PC-3 (cell line): Measurements from ENCODE around the gene CHD2. TPM values are rescaled to one million over a fixed set of nuclear protein-coding genes. Genes with fewer than 3 reads are reported as not detected.
A peak's percentile ranks its signal among the peaks of the same experiment; 100 is the strongest.

Experiments
- ATAC-seq: fragments of 200-7000 bp; cut with Tn5 transposase; 2 replicates; pipeline ENCODE4 v1.9.1; 2020; ENCODE audit warnings: mild to moderate bottlenecking, moderate library complexity
- BruUV-seq: library from RNA; stranded (reverse); fragments of 400-500 nt; replicated peaks from 2 replicates; lab custom pipeline; 2021; lab: Mats Ljungman, UMichigan
- CTCF ChIA-PET: fragments of 300-600 bp; sonication (Branson Sonifier 250); formaldehyde crosslinking; loops from one replicate; lab custom pipeline; 2022; ENCODE audit warnings: antibody characterized with exemption; lab: Charles Lee
- POLR2A ChIA-PET: fragments of 300-600 bp; sonication (Branson Sonifier 250); formaldehyde crosslinking; loops from one replicate; lab custom pipeline; 2022; ENCODE audit warnings: antibody characterized with exemption; ENCODE audit not compliant: unreplicated experiment; lab: Charles Lee
- DNase-seq: peaks from one replicate; pipeline ENCODE4 v3.0.0-alpha.2; 2015
- H2AFZ ChIP-seq: fragments of 300-600 bp; sonication (generic); 2 replicates; pipeline ENCODE4 v1.6.0; 2016; ENCODE audit warnings: antibody characterized with exemption, low read length
- H3F3A ChIP-seq: fragments of 300-600 bp; sonication (generic); one replicate; pipeline ENCODE4 v1.6.0; 2017; ENCODE audit warnings: antibody characterized with exemption, low read length, control low read depth, mild to moderate bottlenecking; ENCODE audit not compliant: unreplicated experiment
- H3K27ac ChIP-seq: fragments of 300-600 bp; sonication (generic); 2 replicates; pipeline ENCODE4 v1.5.1; 2016; ENCODE audit warnings: mild to moderate bottlenecking, low read length
- H3K27me3 ChIP-seq: fragments of 300-600 bp; sonication (generic); 2 replicates; pipeline ENCODE4 v1.6.1; 2016; ENCODE audit warnings: low read length, mixed read lengths
- H3K36me3 ChIP-seq: fragments of 300-600 bp; sonication (generic); 2 replicates; pipeline ENCODE4 v1.6.1; 2016; ENCODE audit warnings: low read depth, mixed run types, low read length, mixed read lengths
- H3K4me1 ChIP-seq: fragments of 300-600 bp; sonication (generic); 2 replicates; pipeline ENCODE4 v1.5.1; 2016; ENCODE audit warnings: low read length; ENCODE audit not compliant: insufficient read depth
- H3K4me2 ChIP-seq: fragments of 300-600 bp; sonication (generic); 2 replicates; pipeline ENCODE4 v1.6.0; 2016; ENCODE audit warnings: low read length
- H3K4me3 ChIP-seq: fragments of 300-600 bp; sonication (generic); 2 replicates; pipeline ENCODE4 v1.5.1; 2016; ENCODE audit warnings: mild to moderate bottlenecking, low read length, mixed read lengths
- H3K79me2 ChIP-seq: fragments of 300-600 bp; sonication (generic); 2 replicates; pipeline ENCODE4 v1.6.1; 2017; ENCODE audit warnings: low read length, mixed read lengths
- H3K9ac ChIP-seq: fragments of 300-600 bp; sonication (generic); 2 replicates; pipeline ENCODE4 v1.6.0; 2016; ENCODE audit warnings: mild to moderate bottlenecking, low read length
- H3K9me2 ChIP-seq: fragments of 300-600 bp; sonication (generic); replicated peaks from 2 replicates; pipeline ENCODE4 v1.6.1; 2016; ENCODE audit warnings: mixed run types, low read length, mixed read lengths
- H3K9me3 ChIP-seq: fragments of 300-600 bp; sonication (generic); 2 replicates; pipeline ENCODE4 v1.6.1; 2016; ENCODE audit warnings: low read length, mixed read lengths
- H4K20me1 ChIP-seq: fragments of 300-600 bp; sonication (generic); 2 replicates; pipeline ENCODE4 v1.6.1; 2016; ENCODE audit warnings: low read length, mixed read lengths
- EZH2 ChIP-seq: fragments of 300-600 bp; sonication (generic); IDR thresholded peaks from one replicate; pipeline ENCODE4 v1.6.1; 2017; ENCODE audit warnings: antibody characterized with exemption, mild to moderate bottlenecking, low read length; ENCODE audit not compliant: unreplicated experiment
- EZH2phosphoT487 ChIP-seq: fragments of 300-600 bp; sonication (generic); IDR thresholded peaks from 2 replicates; pipeline ENCODE4 v1.6.1; 2018; ENCODE audit warnings: mild to moderate bottlenecking, antibody characterized with exemption, low read length, borderline replicate concordance
- intact Hi-C: fragments of 100-400 bp; cut with micrococcal nuclease; formaldehyde crosslinking; loops from 2 replicates; pipeline ENCODE4 v1.9.0; 2023
- total RNA-seq: library from RNA; depleted of rRNA; stranded (reverse); fragments of >200 nt; gene quantifications from 2 replicates; pipeline ENCODE4 v1.2.3, GENCODE V29; 2014
- TF ChIP-seq, protein P1 (sequence below): fragments of 300-600 bp; sonication (generic); conservative IDR thresholded peaks from 2 replicates; pipeline ENCODE4 v1.5.1; 2017; ENCODE audit warnings: antibody characterized with exemption, low read depth, mild to moderate bottlenecking, low read length

The CHD2 gene
- total RNA-seq, 1 experiment from 2014 or later: 42.7 TPM

DNA sequence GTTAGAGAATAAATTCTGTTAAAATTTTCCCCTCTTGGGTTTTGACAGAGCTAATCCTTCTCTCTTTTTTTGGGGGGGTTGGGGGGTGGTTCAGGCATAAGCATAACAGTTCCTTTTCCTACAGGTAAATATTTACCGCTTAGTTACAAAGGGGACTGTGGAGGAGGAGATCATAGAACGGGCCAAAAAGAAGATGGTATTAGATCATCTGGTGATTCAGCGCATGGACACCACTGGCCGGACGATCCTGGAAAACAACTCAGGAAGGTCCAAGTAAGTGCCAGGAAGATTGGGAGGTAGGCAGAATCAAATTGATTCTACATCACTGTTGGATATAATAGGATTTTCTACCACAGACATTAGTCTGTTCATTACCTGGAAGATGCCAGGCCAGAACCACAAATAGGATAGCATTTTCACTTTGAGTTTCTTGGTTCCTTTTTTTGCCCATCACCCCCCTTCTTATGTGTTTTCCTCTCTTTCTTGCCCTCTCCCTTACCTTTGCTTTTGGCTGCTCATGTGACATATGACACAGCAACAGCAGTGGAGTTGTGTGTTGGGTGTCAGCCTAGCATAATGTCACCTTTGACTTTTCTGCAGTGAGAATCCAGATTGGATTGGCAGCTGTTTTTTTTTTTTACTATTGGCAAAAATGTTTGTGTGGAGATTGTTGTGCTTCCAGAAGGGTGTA, 79.0 kb downstream of the CHD2 start:
- TF ChIP-seq EZH2 (no peak), EZH2phosphoT487 (no peak)
- TF ChIP-seq, protein P1, sequence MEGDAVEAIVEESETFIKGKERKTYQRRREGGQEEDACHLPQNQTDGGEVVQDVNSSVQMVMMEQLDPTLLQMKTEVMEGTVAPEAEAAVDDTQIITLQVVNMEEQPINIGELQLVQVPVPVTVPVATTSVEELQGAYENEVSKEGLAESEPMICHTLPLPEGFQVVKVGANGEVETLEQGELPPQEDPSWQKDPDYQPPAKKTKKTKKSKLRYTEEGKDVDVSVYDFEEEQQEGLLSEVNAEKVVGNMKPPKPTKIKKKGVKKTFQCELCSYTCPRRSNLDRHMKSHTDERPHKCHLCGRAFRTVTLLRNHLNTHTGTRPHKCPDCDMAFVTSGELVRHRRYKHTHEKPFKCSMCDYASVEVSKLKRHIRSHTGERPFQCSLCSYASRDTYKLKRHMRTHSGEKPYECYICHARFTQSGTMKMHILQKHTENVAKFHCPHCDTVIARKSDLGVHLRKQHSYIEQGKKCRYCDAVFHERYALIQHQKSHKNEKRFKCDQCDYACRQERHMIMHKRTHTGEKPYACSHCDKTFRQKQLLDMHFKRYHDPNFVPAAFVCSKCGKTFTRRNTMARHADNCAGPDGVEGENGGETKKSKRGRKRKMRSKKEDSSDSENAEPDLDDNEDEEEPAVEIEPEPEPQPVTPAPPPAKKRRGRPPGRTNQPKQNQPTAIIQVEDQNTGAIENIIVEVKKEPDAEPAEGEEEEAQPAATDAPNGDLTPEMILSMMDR: no peak
- Histone ChIP-seq H3K9ac (peak overlapping the region; percentile 39), H3K4me2 (peak overlapping the region; percentile 53), H3F3A (peaks cover 19% of the 10 kb centered on the region), H2AFZ (no peak overlapping the region), H3K9me2 (no peaks in the 10 kb centered on the region), H3K4me1 (peaks cover 44% of the 10 kb centered on the region), H3K27ac (peak overlapping the region; percentile 98), H4K20me1 (no peaks in the 10 kb centered on the region), H3K27me3 (no peaks in the 10 kb centered on the region), H3K9me3 (no peaks in the 10 kb centered on the region), H3K4me3 (peak overlapping the region; percentile 17; the same call in 1 of the 2 replicates), H3K36me3 (peaks cover 57% of the 10 kb centered on the region), H3K79me2 (peaks cover 29% of the 10 kb centered on the region)
- CTCF ChIA-PET: no interaction called here
- POLR2A ChIA-PET: interaction anchor here (0.5 to 0.7 kb wide), 2 partner anchors 79 to 325 kb away, joined by 3 to 8 read pairs; partner anchors contain the start of gene CHD2
- DNase-seq: peak; percentile 80
- intact Hi-C loops: no loop called here
- BruUV-seq: no TSS peak
- peak; percentile 66 for ATAC-seq

DNA sequence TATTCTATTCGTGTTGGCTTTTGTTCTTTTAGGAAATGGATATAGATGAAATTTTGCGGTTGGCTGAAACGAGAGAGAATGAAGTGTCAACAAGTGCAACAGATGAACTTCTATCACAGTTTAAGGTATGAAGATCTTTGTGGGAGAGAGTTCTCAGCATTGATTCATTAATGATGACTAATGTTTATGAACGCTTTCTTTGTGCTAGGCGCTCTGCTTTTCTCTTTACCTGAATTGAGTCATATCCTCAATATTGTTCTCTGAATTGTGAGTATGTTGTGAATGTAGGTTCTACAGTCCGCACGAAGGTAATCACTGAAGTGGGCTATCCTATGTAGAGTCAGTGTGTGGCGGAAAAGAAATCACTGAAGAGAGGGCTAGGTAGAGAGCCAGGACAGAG, 81.2 kb downstream of the CHD2 start:
- Histone ChIP-seq H3K36me3 (peaks cover 58% of the 10 kb centered on the region), H3K9me2 (no peaks in the 10 kb centered on the region), H4K20me1 (no peaks in the 10 kb centered on the region), H3K4me2 (peak overlapping the region; percentile 79), H3K27me3 (no peaks in the 10 kb centered on the region), H3K4me3 (peak overlapping the region; percentile 54), H3K79me2 (peaks cover 25% of the 10 kb centered on the region), H3K9me3 (no peaks in the 10 kb centered on the region), H3K27ac (peak overlapping the region; percentile 98), H3K4me1 (peaks cover 44% of the 10 kb centered on the region), H2AFZ (no peak overlapping the region), H3F3A (peaks cover 19% of the 10 kb centered on the region), H3K9ac (peak overlapping the region; percentile 77)
- ATAC-seq: peak; percentile 83
- BruUV-seq: no TSS peak
- POLR2A ChIA-PET: no interaction called here
- TF ChIP-seq EZH2phosphoT487 (no peak), EZH2 (no peak)
- TF ChIP-seq, protein P1: no peak
- intact Hi-C loops: loop anchor here (5.0 kb wide), 1 partner anchor 74 kb away; no protein-coding TSS in a partner anchor
- CTCF ChIA-PET: no interaction called here
- DNase-seq: peak; percentile 94

DNA sequence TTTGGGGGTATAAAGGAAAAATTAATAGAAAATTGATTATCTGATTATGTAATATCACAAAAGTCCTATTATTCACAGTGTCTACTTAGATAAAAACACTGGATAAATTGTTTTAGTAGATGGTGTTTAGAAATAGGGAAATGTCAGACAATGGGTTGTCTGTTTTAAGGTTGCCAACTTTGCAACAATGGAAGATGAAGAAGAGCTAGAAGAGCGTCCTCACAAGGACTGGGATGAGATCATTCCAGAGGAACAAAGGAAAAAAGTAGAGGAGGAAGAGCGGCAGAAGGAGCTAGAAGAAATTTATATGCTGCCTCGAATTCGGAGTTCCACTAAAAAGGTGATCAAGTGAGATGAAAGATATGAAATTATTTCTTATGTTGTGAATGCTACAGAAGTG, 84.0 kb downstream of the CHD2 start:
- BruUV-seq: no TSS peak
- no peaks in the 10 kb centered on the region for H3K9me2 ChIP-seq
- ChIA-PET CTCF (no interaction called here), POLR2A (no interaction called here)
- DNase-seq (no peak), ATAC-seq (no peak)
- no peak for TF ChIP-seq EZH2
- TF ChIP-seq, protein P1: no peak
- no peak for TF ChIP-seq EZH2phosphoT487
- H3K9ac ChIP-seq: no peak overlapping the region
- H3F3A ChIP-seq: peaks cover 10% of the 10 kb centered on the region
- no peaks in the 10 kb centered on the region for H3K9me3 ChIP-seq
- no peaks in the 10 kb centered on the region for H3K27me3 ChIP-seq
- H3K36me3 ChIP-seq: peaks cover 63% of the 10 kb centered on the region
- H3K27ac ChIP-seq: no peak overlapping the region
- H3K4me2 ChIP-seq: no peak overlapping the region
- H2AFZ ChIP-seq: no peak overlapping the region
- intact Hi-C loops: loop anchor here (5.0 kb wide), 1 partner anchor 77 kb away; no protein-coding TSS in a partner anchor
- peaks cover 30% of the 10 kb centered on the region for H3K4me1 ChIP-seq
- H4K20me1 ChIP-seq: no peaks in the 10 kb centered on the region
- peaks cover 32% of the 10 kb centered on the region for H3K79me2 ChIP-seq
- H3K4me3 ChIP-seq: no peak overlapping the region
